Neural cell (in vitro differentiated cells): ENCODE measurements around the gene QRICH2.

Source experiments
- CTCF ChIP-seq: fragments of 450-650 bp; IDR thresholded peaks from 2 replicates; pipeline ENCODE4 v1.5.1; 2014; ENCODE audit warnings: antibody characterized with exemption, mild to moderate bottlenecking, moderate library complexity; ENCODE audit not compliant: poor library complexity, severe bottlenecking
- EZH2 ChIP-seq: fragments of 200-600, 300-800 bp; shearing (Covaris generic), sonication (generic); IDR thresholded peaks from 2 replicates; pipeline ENCODE4 v1.6.1; 2014; ENCODE audit warnings: antibody characterized with exemption, low read length, borderline replicate concordance, mild to moderate bottlenecking; ENCODE audit not compliant: insufficient read depth, poor library complexity, severe bottlenecking
- SMC3 ChIP-seq: fragments of 450-650 bp; conservative IDR thresholded peaks from 2 replicates; pipeline ENCODE4 v1.6.1; 2014; ENCODE audit warnings: antibody characterized with exemption, mild to moderate bottlenecking, moderate library complexity; ENCODE audit not compliant: poor library complexity

GRCh38 chr17:76307966-76308338, at the start of gene QRICH2:
- no peak for TF ChIP-seq CTCF
- no peak for TF ChIP-seq EZH2
- no peak for TF ChIP-seq SMC3
